ENCODE data around the gene ZNF324.
A peak's percentile ranks its signal among the peaks of the same experiment; 100 is the strongest.
"Not testable (repeated sequence)": the region's sequence is repeated elsewhere in the genome, so short reads cannot be mapped to it uniquely, and the experiment has no call there.

The ZNF324 gene

DNA sequence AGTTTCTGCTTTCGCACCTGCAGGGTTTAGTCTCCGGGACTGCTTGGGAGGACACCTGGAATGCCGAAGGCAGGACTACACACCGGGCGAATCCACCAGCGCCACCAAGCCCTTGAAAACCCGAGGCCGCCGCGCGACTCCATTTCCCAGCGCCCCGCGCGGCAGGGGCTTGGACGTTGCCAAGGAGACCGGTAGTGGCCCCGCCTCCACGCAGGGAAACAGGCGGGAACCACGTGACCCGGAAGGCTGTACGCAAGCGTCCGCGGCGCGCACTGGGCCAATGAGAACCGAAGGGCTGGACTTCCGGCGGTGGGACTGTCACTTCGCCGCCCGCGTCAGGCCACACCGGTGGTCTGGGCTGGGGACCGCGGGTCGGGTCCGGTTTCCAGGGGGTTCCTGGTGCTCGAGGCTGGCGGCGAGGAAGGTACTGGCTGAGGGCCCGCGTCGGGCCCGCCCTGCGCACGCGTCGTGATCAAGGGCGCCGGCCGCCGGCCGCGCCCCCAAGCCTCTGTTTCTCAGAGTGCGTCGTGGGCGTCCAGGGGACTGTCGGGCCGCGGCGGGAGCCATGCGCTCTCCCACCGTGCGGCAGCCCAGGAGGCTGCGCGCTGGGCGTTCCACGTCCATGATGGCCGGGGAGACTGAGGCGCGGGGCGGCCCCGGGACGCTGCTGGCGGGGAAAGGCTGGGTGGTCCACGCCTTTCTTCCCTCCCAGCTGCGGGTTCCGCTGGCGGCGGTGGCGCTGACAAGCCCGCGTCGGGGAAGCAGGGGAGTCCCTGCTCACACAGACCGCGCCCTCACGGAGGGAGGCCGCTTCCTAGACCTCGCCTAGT, at the start of gene ZNF324:
Gene ZNF324, plus strand, starts transcription at position 321 of the 830 bp plus-strand sequence. CDS start 2,106 bp downstream, outside the sequence.
- peak; percentile 92 for DNase-seq (ENCODE audit: low read depth)

DNA sequence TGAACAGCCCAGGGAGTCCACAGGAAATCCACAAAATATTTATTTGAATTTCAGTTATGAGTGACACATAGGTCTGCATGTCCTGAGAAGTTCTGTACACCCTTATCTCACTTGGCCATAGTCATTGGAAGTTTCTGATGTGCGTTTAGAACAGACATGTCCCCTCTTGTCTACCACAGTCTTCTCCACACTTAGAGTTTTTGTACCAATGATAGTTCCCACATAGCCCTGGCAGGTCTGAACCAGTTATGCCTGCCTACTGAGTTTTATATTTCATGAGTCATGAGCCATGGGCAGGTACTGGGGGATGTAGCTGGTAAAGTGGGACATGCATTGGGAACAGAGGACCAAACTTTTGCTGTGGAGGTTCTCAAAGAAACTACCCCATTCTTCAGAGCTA, 38.3 kb upstream of the ZNF324 start:
- DNase-seq (ENCODE audit: low read depth): no peak

- DNase-seq (ENCODE audit: low read depth): no peak
Measured at GRCh38 chr19:58429745-58430144, 37.1 kb upstream of the ZNF324 start.

DNA sequence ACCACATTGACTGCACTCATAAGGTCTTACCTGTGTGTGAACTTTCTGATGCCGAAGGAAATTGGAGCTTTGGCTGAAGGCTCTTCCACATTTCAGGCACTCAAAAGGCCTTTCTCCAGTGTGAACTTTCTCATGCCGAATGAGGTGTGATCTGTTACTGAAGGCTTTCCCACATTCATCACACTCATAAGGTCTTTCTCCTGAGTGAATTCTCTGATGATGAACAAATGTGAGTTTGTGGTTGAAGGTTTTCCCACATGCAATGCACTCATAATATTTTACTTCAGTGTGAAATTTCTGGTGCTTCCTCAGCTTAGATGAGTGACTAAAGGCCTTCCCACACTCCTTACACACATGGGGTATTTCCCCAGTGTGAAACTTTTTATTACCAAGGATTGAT, 32.7 kb upstream of the ZNF324 start:
- no peak for DNase-seq (ENCODE audit: low read depth)

DNA sequence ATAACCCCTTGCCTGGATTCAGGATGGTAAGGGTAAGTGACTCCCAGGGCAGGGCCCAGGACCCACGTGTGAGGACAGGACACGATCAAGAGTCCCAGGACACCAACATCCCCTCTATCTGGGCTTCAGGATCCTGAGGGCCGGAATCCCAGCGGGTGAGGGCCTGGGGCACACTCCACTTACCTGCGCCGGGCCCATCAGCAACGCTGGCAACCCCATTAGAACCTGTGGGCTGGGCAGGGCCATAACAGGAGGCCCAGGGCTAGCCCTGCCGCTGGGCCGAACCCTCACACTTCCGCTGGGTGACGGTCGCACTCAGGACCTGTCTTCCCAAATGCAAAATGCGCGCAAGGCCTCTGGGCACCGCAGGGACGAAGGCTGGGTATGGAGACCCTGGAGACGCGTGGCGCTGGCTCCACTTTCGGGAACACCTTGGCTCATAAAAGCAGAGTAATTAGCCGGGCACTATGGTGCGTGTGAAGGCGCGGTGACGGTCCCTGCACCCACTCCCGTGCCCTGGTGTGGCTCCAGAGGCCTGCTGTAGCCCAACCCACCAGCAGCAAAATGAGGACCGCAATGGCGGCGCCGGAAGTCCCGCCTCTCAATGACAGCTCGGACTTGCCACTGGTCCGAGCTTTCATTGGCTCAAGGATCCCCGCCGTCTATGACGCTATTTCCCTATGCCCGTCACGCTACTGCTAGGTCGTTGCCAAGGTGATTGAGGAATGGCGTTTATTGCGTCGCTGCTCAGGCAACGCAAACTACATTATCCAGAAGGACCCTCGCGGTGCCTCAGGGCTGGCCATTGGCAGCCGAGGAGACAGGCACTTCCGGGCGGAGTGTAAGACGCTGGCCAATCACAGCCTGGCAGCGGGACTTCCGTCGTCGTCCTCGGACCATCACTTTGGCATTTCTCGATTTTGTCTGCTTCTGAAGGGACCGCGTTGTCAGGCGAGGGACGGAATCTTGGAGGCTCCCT, 27.0 kb upstream of the ZNF324 start, which contains the start of gene ZNF132:
Gene ZNF132, minus strand, starts transcription at position 578 of the 979 bp plus-strand sequence. Its CDS starts 332 bp downstream, at position 246.
- peak; percentile 100 for DNase-seq (ENCODE audit: low read depth)

DNA sequence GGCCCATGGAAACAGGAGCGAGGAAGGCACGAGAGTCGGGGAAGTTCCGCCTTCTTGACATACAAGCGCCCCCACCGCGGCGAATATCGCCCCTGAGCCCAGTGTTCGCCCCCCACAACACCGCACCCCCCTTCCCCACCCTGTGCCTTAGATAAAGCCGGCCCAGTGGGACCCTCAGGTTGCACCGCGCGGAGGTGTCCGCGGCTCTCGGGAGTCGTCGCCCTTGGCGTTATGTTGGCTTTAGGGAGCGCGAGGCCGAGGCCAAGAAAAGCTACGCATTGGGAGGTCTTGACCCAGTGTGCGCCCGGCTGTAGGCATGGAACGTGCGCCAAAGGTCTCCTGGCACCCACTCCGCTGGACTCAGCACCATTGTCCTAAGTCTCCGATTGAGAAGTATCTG, 26.3 kb upstream of the ZNF324 start:
- no peak for DNase-seq (ENCODE audit: low read depth)

- not testable (repeated sequence) for DNase-seq (ENCODE audit: low read depth)
Measured at GRCh38 chr19:58442986-58443385, 23.9 kb upstream of the ZNF324 start.

DNA sequence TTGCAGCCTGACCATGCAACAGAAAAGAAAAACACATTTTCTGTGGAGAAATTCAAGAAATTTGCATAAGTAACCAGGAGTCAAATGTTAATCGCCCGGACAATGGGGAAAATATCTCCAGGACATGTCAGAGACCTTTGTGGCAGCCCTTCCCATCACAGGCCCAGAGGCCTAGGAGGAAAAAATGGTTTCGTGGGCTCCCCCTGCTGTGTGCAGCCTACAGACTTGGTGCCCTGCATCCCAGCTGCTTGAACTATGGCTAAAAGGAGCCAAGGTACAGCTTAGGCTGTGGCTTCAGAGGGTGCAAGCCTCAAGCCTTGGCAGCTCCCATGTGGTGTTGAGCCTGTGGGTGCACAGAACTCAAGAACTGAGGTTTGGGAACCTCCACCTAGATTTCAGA, 18.0 kb upstream of the ZNF324 start:
- not testable (repeated sequence) for DNase-seq (ENCODE audit: low read depth)

DNA sequence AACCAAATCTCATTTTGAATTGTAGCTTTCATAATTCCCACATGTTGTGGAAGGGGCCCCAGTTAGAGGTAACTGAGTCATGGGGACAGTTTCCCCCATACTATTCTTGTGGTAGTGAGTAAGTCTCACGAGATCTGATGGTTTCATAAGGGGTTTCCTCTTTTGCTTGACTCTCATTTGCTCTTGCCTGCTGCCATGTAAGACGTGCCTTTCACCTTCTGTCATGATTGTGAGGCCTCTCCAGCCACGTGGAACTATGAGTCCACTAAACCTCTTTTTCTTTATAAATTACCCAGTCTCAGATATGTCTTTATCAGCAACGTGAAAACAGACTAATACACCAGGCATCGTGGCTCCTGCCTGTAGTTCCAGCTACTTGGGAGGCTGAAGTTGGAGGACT, 16.9 kb upstream of the ZNF324 start:
- not testable (repeated sequence) for DNase-seq (ENCODE audit: low read depth)

DNA sequence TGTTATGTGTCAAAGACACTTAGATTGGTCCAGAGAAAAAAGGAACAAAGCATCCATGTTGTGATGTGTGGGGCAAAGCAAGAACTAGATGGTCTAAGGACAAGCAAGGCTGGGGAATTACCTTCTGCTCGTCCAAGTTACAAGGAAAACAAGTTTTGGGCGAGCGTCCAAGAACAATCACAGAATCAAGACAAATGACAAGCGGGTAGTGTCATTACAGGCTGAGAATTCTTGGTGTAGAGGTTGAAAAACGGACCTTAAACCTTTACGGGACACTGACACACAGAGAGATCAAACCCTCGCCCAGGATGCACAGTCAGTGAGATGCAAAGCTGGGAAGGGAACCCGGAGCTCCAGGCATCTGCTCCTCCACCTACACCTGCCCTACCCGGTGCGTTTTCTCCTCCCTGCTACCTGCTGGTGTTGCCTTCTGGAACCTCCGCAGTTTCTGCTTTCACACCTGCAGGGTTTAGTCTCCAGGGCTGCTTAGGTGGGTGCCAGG, 16.0 kb upstream of the ZNF324 start:
- DNase-seq (ENCODE audit: low read depth): no peak

GRCh38 chr19:58451358-58452101, 15.3 kb upstream of the ZNF324 start, which contains the start of gene ZNF324B:
Gene ZNF324B, plus strand, starts transcription at chr19:58451622. Its CDS starts 2,080 bp downstream, at chr19:58453702.
- DNase-seq (ENCODE audit: low read depth): peak; percentile 93

GRCh38 chr19:58453743-58454142, 13.1 kb upstream of the ZNF324 start:
- no peak for DNase-seq (ENCODE audit: low read depth)

DNA sequence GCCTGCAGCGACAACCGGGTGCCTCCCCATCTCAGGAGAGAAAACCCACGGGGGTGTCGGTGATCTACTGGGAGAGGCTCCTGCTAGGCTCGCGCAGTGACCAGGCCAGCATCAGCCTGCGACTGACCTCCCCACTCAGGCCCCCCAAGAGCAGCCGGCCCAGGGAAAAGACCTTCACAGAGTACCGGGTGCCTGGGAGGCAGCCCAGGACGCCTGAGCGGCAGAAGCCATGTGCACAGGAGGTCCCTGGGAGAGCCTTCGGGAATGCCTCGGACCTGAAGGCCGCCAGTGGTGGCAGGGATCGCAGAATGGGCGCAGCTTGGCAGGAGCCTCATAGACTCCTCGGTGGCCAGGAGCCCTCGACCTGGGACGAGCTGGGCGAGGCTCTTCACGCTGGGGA, 11.6 kb upstream of the ZNF324 start:
- DNase-seq (ENCODE audit: low read depth): no peak

DNA sequence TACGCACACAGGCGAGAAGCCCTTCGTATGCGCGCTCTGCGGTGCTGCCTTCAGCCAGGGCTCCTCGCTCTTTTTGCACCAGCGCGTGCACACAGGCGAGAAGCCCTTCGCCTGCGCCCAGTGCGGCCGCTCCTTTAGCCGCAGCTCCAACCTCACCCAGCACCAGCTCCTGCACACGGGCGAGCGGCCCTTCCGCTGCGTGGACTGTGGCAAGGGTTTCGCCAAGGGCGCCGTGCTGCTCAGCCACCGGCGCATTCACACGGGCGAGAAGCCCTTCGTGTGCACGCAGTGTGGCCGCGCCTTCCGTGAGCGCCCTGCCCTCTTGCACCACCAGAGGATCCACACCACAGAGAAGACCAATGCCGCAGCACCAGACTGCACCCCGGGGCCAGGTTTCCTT, 10.8 kb upstream of the ZNF324 start:
- DNase-seq (ENCODE audit: low read depth): no peak

GRCh38 chr19:58460039-58460438, 6.8 kb upstream of the ZNF324 start:
- DNase-seq (ENCODE audit: low read depth): no peak

GRCh38 chr19:58466089-58466759, 656 bp upstream of the ZNF324 start:
- no peak for DNase-seq (ENCODE audit: low read depth)

- no peak for DNase-seq (ENCODE audit: low read depth)
Measured at GRCh38 chr19:58468216-58468839, 1.4 kb downstream of the ZNF324 start.

- no peak for DNase-seq (ENCODE audit: low read depth)
Measured at GRCh38 chr19:58469241-58470013, 2.5 kb downstream of the ZNF324 start.

- DNase-seq (ENCODE audit: low read depth): not testable (repeated sequence)
Measured at GRCh38 chr19:58470837-58471543, 4.1 kb downstream of the ZNF324 start.
